HG02763 (cell line): ENCODE results near the gene LGALS12.

Source experiments
- ATAC-seq: cut with Tn5 transposase; IDR thresholded peaks from one replicate; pipeline ENCODE4 v1.9.1; 2021; ENCODE audit warnings: mild to moderate bottlenecking, moderate library complexity; ENCODE audit not compliant: unreplicated experiment

The LGALS12 gene

GRCh38 chr11:63558459-63559157, 52.7 kb downstream of the LGALS12 start:
- ATAC-seq, result no peak

- no peak for ATAC-seq
Measured at GRCh38 chr11:63560506-63561180, 54.8 kb downstream of the LGALS12 start.

GRCh38 chr11:63563201-63564055, 57.5 kb downstream of the LGALS12 start, which contains the start of gene PLAAT2:
TSS of gene PLAAT2 (minus strand) at chr11:63563379. CDS start at chr11:63563324, 55 bp downstream.
- ATAC-seq, result no peak

- peak; percentile 75 for ATAC-seq
Measured at GRCh38 chr11:63564056-63564774, 58.3 kb downstream of the LGALS12 start.

- ATAC-seq, result no peak
Measured at GRCh38 chr11:63564784-63565350, 59.0 kb downstream of the LGALS12 start.
